ENCODE results near the gene KLK14. TPM values are rescaled to one million over a fixed set of nuclear protein-coding genes. Genes with fewer than 3 reads are reported as not detected.
A peak's percentile ranks its signal among the peaks of the same experiment; 100 is the strongest.

KLK14 gene
- total RNA-seq, 1 donor from 2014 or later, result 1.5 TPM

DNA sequence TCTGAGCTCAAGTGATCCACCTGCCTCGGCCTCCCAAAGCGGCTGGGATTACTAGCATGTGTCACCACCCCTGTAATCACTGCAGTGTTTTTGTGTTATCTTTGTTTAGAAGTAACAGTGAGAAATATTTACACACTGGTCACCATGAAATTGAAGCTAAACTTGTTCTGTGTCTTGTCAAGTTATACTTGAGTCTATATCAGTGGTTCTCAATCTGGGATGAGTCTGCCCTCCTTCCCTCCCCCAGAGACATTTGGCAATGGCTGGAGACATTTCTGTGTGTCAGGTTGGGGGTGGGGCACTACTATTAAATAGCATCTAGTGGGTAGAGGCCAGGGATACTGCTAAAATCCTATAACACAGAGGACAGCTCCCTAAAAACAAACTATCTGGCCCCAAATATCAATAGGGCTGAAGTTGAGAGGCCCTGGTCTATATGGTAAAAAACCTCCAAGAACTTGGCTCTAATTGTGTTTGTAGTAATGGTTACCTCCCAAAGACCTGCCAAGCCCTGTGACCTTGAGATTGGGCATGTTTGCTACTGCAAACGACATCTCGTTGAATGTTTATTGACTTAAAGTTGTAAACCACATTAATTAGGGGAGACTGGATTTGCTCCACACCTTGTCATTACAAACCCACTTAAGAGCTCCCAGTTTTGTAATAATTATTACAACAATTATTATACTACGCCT, 18.6 kb upstream of the KLK14 start:
- DNase-seq, result no peak
- TF ChIP-seq, protein P1, sequence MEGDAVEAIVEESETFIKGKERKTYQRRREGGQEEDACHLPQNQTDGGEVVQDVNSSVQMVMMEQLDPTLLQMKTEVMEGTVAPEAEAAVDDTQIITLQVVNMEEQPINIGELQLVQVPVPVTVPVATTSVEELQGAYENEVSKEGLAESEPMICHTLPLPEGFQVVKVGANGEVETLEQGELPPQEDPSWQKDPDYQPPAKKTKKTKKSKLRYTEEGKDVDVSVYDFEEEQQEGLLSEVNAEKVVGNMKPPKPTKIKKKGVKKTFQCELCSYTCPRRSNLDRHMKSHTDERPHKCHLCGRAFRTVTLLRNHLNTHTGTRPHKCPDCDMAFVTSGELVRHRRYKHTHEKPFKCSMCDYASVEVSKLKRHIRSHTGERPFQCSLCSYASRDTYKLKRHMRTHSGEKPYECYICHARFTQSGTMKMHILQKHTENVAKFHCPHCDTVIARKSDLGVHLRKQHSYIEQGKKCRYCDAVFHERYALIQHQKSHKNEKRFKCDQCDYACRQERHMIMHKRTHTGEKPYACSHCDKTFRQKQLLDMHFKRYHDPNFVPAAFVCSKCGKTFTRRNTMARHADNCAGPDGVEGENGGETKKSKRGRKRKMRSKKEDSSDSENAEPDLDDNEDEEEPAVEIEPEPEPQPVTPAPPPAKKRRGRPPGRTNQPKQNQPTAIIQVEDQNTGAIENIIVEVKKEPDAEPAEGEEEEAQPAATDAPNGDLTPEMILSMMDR (IDR thresholded peaks at IDR 0.05; ENCODE audit: partially characterized antibody, unreplicated experiment), result no peak
- Mint-ChIP-seq H3K36me3 (ENCODE audit: unreplicated experiment) (no peaks in the 10 kb centered on the region), H3K27ac (ENCODE audit: unreplicated experiment) (no peak overlapping the region), H3K4me3 (ENCODE audit: unreplicated experiment) (no peak overlapping the region), H3K4me1 (ENCODE audit: low read depth, unreplicated experiment) (peaks cover 2% of the 10 kb centered on the region), H3K9me3 (ENCODE audit: unreplicated experiment) (peaks cover 6% of the 10 kb centered on the region), H3K27me3 (ENCODE audit: unreplicated experiment) (peaks cover 8% of the 10 kb centered on the region)

DNA sequence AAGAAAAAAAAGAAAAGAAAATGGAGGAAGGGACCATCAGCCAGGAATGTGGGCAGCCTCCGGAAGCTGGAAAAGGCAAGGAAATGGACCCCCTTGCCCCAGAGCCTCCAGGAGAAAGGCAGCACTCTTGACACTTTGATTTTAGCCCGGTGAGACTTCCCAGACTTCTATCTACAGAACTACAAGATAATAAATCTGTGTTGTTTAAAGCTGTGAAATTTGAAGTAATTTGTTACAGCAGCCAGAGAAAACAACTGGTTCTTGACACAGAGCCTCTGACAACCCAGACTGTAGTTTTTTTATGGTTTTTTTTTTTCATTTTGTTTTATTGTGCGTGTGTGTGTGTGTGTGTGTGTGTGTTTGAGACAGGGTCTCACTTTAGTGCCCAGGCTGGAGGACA, 17.9 kb upstream of the KLK14 start:
- Mint-ChIP-seq H3K27ac (ENCODE audit: unreplicated experiment) (no peak overlapping the region), H3K27me3 (ENCODE audit: unreplicated experiment) (peaks cover 6% of the 10 kb centered on the region), H3K9me3 (ENCODE audit: unreplicated experiment) (peaks cover 4% of the 10 kb centered on the region), H3K4me1 (ENCODE audit: low read depth, unreplicated experiment) (peaks cover 2% of the 10 kb centered on the region), H3K36me3 (ENCODE audit: unreplicated experiment) (no peaks in the 10 kb centered on the region), H3K4me3 (ENCODE audit: unreplicated experiment) (no peak overlapping the region)
- no peak for DNase-seq
- TF ChIP-seq, protein P1 (IDR thresholded peaks at IDR 0.05; ENCODE audit: partially characterized antibody, unreplicated experiment), result no peak

DNA sequence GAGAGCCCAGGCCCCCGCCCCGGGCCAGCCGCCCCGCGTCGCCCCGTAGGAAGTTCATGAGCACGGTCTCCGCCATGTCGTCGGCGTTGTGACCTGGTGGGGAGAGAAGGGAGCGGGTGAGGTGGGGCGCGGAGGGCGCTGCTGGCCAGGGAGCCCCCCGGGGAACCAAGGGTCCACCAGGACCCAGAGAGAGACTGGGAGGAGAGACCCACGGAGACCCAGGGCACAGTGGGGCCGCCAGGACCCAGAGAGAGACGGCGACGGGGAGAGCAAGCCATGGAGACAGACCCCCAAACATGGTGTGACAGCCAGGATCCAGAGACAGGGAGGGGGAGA, 16.3 kb upstream of the KLK14 start:
- Mint-ChIP-seq H3K27ac (ENCODE audit: unreplicated experiment) (no peak overlapping the region), H3K27me3 (ENCODE audit: unreplicated experiment) (peaks cover 6% of the 10 kb centered on the region), H3K36me3 (ENCODE audit: unreplicated experiment) (no peaks in the 10 kb centered on the region), H3K4me1 (ENCODE audit: low read depth, unreplicated experiment) (peaks cover 2% of the 10 kb centered on the region), H3K4me3 (ENCODE audit: unreplicated experiment) (peak overlapping the region; percentile 30), H3K9me3 (ENCODE audit: unreplicated experiment) (peaks cover 4% of the 10 kb centered on the region)
- DNase-seq, result no peak
- TF ChIP-seq, protein P1 (IDR thresholded peaks at IDR 0.05; ENCODE audit: partially characterized antibody, unreplicated experiment), result peak; percentile 1

DNA sequence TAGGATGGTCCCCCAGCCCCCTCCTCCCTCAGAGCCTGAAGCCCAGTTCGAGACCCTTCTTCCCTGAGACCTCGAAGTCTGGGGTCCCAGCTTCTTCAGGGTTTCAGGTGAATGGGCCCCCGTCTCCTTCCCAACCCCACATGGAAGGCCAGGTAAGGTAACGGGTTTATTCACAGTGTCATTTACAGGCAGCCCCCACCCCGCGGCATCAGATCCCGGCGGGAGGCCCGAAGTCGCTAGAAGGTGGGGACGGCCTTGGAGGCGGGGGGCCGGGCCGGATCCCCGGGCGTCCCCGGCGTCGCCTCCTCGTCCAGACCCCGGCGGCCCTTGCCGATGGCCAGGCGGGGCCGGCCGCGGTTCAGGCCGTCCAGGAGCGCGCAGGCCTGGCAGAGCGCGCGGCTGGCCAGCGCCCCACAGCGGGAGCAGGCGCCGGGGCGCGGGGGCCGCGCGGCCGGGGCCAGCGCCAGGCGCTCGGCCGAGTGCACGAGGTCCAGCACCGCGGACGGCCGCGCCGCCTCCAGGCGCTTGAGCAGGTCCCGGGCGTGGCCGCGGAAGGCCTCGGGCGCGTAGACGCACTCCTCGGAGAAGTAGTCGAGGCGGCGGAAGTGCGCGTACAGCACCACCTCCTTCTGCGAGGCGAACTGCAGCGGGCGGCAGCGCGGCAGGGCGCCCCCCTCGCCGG, 15.8 kb upstream of the KLK14 start:
- peaks cover 2% of the 10 kb centered on the region for H3K4me1 Mint-ChIP-seq (ENCODE audit: low read depth, unreplicated experiment)
- H3K27me3 Mint-ChIP-seq (ENCODE audit: unreplicated experiment), result peaks cover 6% of the 10 kb centered on the region
- H3K9me3 Mint-ChIP-seq (ENCODE audit: unreplicated experiment), result peaks cover 4% of the 10 kb centered on the region
- peak; percentile 69 for DNase-seq
- TF ChIP-seq, protein P1 (IDR thresholded peaks at IDR 0.05; ENCODE audit: partially characterized antibody, unreplicated experiment), result peak; percentile 5
- no peak overlapping the region for H3K4me3 Mint-ChIP-seq (ENCODE audit: unreplicated experiment)
- H3K27ac Mint-ChIP-seq (ENCODE audit: unreplicated experiment), result no peak overlapping the region
- H3K36me3 Mint-ChIP-seq (ENCODE audit: unreplicated experiment), result no peaks in the 10 kb centered on the region

DNA sequence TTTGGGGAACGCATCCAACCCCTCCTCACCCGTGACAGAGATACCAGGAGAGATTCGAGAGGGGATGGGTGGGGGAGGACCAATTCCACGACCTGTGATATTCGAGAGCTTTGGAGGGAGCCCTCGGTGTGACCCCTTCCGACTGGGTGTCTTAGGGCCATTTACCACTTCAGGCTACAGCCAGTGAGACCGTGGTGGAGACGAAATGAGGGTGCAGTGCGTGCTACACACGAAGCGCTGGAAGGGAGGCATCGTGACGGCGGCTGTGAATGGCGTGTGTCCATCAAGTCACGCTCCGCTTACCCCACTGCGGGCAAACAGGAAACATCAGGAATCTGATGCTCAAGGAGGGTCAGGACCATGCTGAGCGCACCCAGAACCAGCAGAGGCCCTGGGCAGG, 15.1 kb upstream of the KLK14 start:
- H3K4me1 Mint-ChIP-seq (ENCODE audit: low read depth, unreplicated experiment), result peaks cover 2% of the 10 kb centered on the region
- H3K27ac Mint-ChIP-seq (ENCODE audit: unreplicated experiment), result no peak overlapping the region
- TF ChIP-seq, protein P1 (IDR thresholded peaks at IDR 0.05; ENCODE audit: partially characterized antibody, unreplicated experiment), result no peak
- no peaks in the 10 kb centered on the region for H3K36me3 Mint-ChIP-seq (ENCODE audit: unreplicated experiment)
- no peak overlapping the region for H3K4me3 Mint-ChIP-seq (ENCODE audit: unreplicated experiment)
- H3K9me3 Mint-ChIP-seq (ENCODE audit: unreplicated experiment), result peaks cover 4% of the 10 kb centered on the region
- DNase-seq, result no peak
- peaks cover 6% of the 10 kb centered on the region for H3K27me3 Mint-ChIP-seq (ENCODE audit: unreplicated experiment)
